ENCODE data around the gene CTDP1.

- TF ChIP-seq CTCF (conservative IDR thresholded peaks at IDR 0.05; ENCODE audit: low read depth, low read length): no peak
- no peak for TF ChIP-seq EZH2 (IDR thresholded peaks at IDR 0.05; ENCODE audit: borderline replicate concordance, low read depth, low read length, poor library complexity, severe bottlenecking)
Observed at GRCh38 chr18:79787527-79787864, 107.9 kb downstream of the CTDP1 start.

Measured in A673 (cell line).